CD4-positive, alpha-beta memory T cell (primary cell): ENCODE measurements around the gene RBFOX2. TPM values are rescaled to one million over a fixed set of nuclear protein-coding genes. Genes with fewer than 3 reads are reported as not detected.
A peak's percentile ranks its signal among the peaks of the same experiment; 100 is the strongest.

Experiments
- CTCF ChIA-PET: fragments of 350-600 bp; sonication (Branson Sonifier 250); formaldehyde crosslinking; loops from one replicate; lab custom pipeline; 2021; ENCODE audit warnings: inconsistent platforms; ENCODE audit not compliant: partially characterized antibody; lab: Charles Lee
- POLR2A ChIA-PET: fragments of 350-600 bp; sonication (Branson Sonifier 250); formaldehyde crosslinking; loops from one replicate; lab custom pipeline; 2021; ENCODE audit not compliant: partially characterized antibody; lab: Charles Lee
- DNase-seq, 5 donors: peaks; one replicate each; pipeline versions ENCODE4 v3.0.0 to v3.0.0-alpha.2; 2020 to 2022; ENCODE audit warnings: mixed read lengths in 1 of 5
- H3K27ac ChIP-seq: one replicate; pipeline ENCODE4 v1.7.0; 2013; ENCODE audit warnings: low read depth, low read length
- H3K27me3 ChIP-seq: 2 replicates; pipeline ENCODE4 v1.7.0; 2013; ENCODE audit warnings: mild to moderate bottlenecking, low read length, moderate library complexity; ENCODE audit not compliant: insufficient read depth
- H3K36me3 ChIP-seq: 2 replicates; pipeline ENCODE4 v1.7.0; 2013; ENCODE audit warnings: mild to moderate bottlenecking, low read length, moderate library complexity; ENCODE audit not compliant: insufficient read depth
- H3K4me1 ChIP-seq: 2 replicates; pipeline ENCODE4 v1.7.0; 2013; ENCODE audit warnings: mild to moderate bottlenecking, low read length, moderate library complexity; ENCODE audit not compliant: insufficient read depth
- H3K4me3 ChIP-seq, 2 donors: one replicate each; pipeline ENCODE4 v1.7.0; 2013; ENCODE audit warnings: low read length in 2 of 2, mild to moderate bottlenecking in 1 of 2
- H3K9me3 ChIP-seq, 2 donors: one replicate each; pipeline ENCODE4 v1.7.0; 2013; ENCODE audit warnings: low read length in 2 of 2, control low read depth in 1 of 2; ENCODE audit not compliant: control insufficient read depth in 1 of 2
- H3K27ac Mint-ChIP-seq, 7 donors: one replicate each; pipeline ENCODE4 v1.8.0; 2020 to 2021; ENCODE audit warnings: mixed read lengths in 7 of 7, mild to moderate bottlenecking in 6 of 7, inconsistent platforms in 3 of 7, moderate library complexity in 3 of 7
- H3K27me3 Mint-ChIP-seq, 2 donors: one replicate each; pipeline ENCODE4 v1.8.0; 2020 to 2021; ENCODE audit warnings: mixed read lengths in 2 of 2
- H3K36me3 Mint-ChIP-seq, 2 donors: one replicate each; pipeline ENCODE4 v1.8.0; 2020 to 2021; ENCODE audit warnings: mixed read lengths in 2 of 2, inconsistent platforms in 1 of 2, mild to moderate bottlenecking in 1 of 2
- H3K4me1 Mint-ChIP-seq, 4 donors: one replicate each; pipeline ENCODE4 v1.8.0; 2020 to 2021; ENCODE audit warnings: mixed read lengths in 4 of 4, mild to moderate bottlenecking in 1 of 4
- H3K4me3 Mint-ChIP-seq, 8 donors: one replicate each; pipeline ENCODE4 v1.8.0; 2020 to 2021; ENCODE audit warnings: mixed read lengths in 8 of 8, mild to moderate bottlenecking in 7 of 8, moderate library complexity in 6 of 8, inconsistent platforms in 3 of 8
- H3K9me3 Mint-ChIP-seq, 8 donors: one replicate each; pipeline ENCODE4 v1.8.0; 2020 to 2021; ENCODE audit warnings: mixed read lengths in 8 of 8, mild to moderate bottlenecking in 5 of 8, inconsistent platforms in 3 of 8, moderate library complexity in 1 of 8
- intact Hi-C: fragments of 100-400 bp; cut with micrococcal nuclease; formaldehyde crosslinking; loops from one replicate; pipeline ENCODE4 v1.15.1; 2023
- polyA plus RNA-seq, 2 donors: library from polyadenylated mRNA; unstranded; fragments of 300-500 nt; fragmentation: Illumina TruSeq; gene quantifications; one replicate each; pipeline ENCODE4 v1.2.3, GENCODE V29; 2021
- total RNA-seq, 2 experiments: library from RNA; stranded (reverse); gene quantifications; one replicate each; pipeline ENCODE4 v1.2.3, GENCODE V29; 2021

The RBFOX2 gene
- total and polyA plus RNA-seq, 4 experiments from 2014 or later, result 0.68 to 1.3 (median 1.0) TPM

DNA sequence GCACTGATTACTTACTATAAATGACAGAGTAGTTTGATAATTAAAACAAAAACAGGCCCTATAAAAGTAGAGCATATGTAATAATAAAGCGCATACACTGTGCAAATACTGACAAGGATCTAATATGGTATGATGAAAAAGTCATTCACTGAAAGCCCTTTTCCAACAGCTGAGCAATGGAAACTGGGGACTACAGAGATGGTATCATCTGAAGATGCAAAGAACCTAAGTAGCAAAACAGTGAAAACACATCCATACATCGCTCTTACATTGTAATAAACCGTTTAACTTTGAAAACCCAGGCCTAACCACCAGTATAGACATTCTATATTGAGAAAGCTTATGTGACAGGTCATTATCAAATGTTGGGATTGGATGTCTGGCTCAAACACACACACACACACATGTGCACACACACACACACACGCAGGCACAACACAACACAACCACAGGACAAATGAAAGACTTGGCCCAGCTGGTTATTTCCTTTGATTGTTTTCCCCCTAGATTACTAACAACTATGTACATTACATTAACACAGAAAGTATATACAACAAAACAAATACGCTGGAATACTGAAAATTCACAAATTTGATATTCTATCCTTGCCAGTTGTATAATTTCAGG is 191.4 kb downstream of the RBFOX2 start:
- H3K4me1 Mint-ChIP-seq, result peaks cover 4 to 11% (median 5%) of the 10 kb centered on the region in 4 donors
- Histone ChIP-seq H3K27me3 (no peaks in the 10 kb centered on the region), H3K4me1 (no peaks in the 10 kb centered on the region), H3K9me3 (no peaks in the 10 kb centered on the region), H3K4me3 (no peak overlapping the region), H3K36me3 (no peaks in the 10 kb centered on the region), H3K27ac (no peak overlapping the region)
- no peaks in the 10 kb centered on the region for H3K36me3 Mint-ChIP-seq
- no peak for DNase-seq
- no peak overlapping the region for H3K27ac Mint-ChIP-seq
- CTCF ChIA-PET, result no interaction called here
- no peaks in the 10 kb centered on the region for H3K9me3 Mint-ChIP-seq
- POLR2A ChIA-PET, result interaction anchor here (0.9 kb wide), 1 partner anchor 211 kb away, joined by 3 read pairs; no protein-coding TSS in a partner anchor
- H3K27me3 Mint-ChIP-seq, result peaks cover 8 to 12% of the 10 kb centered on the region in 2 donors
- no peak overlapping the region for H3K4me3 Mint-ChIP-seq
- intact Hi-C loops, result no loop called here

GRCh38 chr22:35835998-35836691 is 192.5 kb downstream of the RBFOX2 start:
- no peak for DNase-seq
- H3K27me3 ChIP-seq, result no peaks in the 10 kb centered on the region
- H3K27ac ChIP-seq, result no peak overlapping the region
- H3K27ac Mint-ChIP-seq, result peak overlapping the region in 2 of 7 donors; percentile 5 to 27
- H3K4me1 ChIP-seq, result no peaks in the 10 kb centered on the region
- intact Hi-C loops, result no loop called here
- H3K4me3 ChIP-seq, result no peak overlapping the region
- CTCF ChIA-PET, result no interaction called here
- peaks cover 4 to 11% (median 5%) of the 10 kb centered on the region in 4 donors for H3K4me1 Mint-ChIP-seq
- peaks cover 8 to 12% of the 10 kb centered on the region in 2 donors for H3K27me3 Mint-ChIP-seq
- H3K36me3 Mint-ChIP-seq, result no peaks in the 10 kb centered on the region
- POLR2A ChIA-PET, result no interaction called here
- no peaks in the 10 kb centered on the region for H3K9me3 ChIP-seq
- no peaks in the 10 kb centered on the region for H3K36me3 ChIP-seq
- no peaks in the 10 kb centered on the region for H3K9me3 Mint-ChIP-seq
- peak overlapping the region in 3 of 8 donors; percentile 3 to 54 (median 9) for H3K4me3 Mint-ChIP-seq

DNA sequence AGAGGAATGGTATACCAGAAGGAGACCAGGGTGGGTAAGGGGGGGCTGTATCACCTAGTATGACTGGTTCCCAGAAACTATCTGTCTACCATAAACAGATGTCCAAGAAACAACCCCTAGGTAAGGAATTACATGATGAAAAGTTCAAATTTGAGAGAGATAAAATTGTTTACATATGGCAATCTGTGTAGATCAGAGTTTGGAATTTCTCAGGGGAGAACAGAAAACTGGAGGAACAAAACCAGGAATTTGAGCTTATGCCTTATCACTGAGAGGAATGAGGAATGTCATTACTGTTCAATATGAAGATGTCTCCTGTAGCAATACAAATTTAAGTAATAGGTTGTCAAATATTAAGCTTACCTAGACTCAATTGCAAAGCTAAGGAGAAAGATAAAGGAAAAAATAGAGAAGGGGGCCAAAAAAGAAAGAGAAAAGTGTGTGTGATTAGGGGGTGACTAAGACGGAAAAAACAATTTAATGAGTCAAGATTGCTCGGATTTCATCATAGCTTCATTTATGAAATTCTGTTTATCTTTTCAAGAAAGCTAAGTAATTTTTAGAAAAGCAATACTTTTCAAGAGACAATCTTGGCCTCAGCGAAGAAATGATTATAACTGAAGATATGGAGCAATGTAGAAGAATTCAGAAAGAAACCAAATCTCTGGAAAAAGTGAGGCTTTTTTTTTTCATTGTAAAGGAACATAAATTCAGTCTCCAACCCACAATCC is 193.2 kb downstream of the RBFOX2 start:
- CTCF ChIA-PET, result no interaction called here
- no peaks in the 10 kb centered on the region for H3K36me3 Mint-ChIP-seq
- Histone ChIP-seq H3K27me3 (no peaks in the 10 kb centered on the region), H3K4me1 (no peaks in the 10 kb centered on the region), H3K27ac (no peak overlapping the region), H3K36me3 (no peaks in the 10 kb centered on the region), H3K9me3 (no peaks in the 10 kb centered on the region), H3K4me3 (no peak overlapping the region)
- POLR2A ChIA-PET, result no interaction called here
- H3K4me3 Mint-ChIP-seq, result no peak overlapping the region
- DNase-seq, result no peak
- H3K4me1 Mint-ChIP-seq, result peaks cover 4 to 11% (median 5%) of the 10 kb centered on the region in 4 donors
- H3K27ac Mint-ChIP-seq, result peak overlapping the region in 1 of 7 donors; percentile 27
- peaks cover 8 to 12% of the 10 kb centered on the region in 2 donors for H3K27me3 Mint-ChIP-seq
- H3K9me3 Mint-ChIP-seq, result no peaks in the 10 kb centered on the region
- intact Hi-C loops, result no loop called here

- H3K4me3 ChIP-seq, result no peak overlapping the region
- Mint-ChIP-seq H3K36me3 (no peaks in the 10 kb centered on the region), H3K9me3 (no peaks in the 10 kb centered on the region), H3K27me3 (peaks cover 7% of the 10 kb centered on the region in 2 donors), H3K4me1 (peaks cover 3 to 11% (median 4%) of the 10 kb centered on the region in 4 donors), H3K4me3 (no peak overlapping the region), H3K27ac (no peak overlapping the region)
- no peaks in the 10 kb centered on the region for H3K4me1 ChIP-seq
- POLR2A ChIA-PET, result no interaction called here
- DNase-seq, result no peak
- H3K27me3 ChIP-seq, result no peaks in the 10 kb centered on the region
- H3K9me3 ChIP-seq, result no peaks in the 10 kb centered on the region
- no peak overlapping the region for H3K27ac ChIP-seq
- H3K36me3 ChIP-seq, result no peaks in the 10 kb centered on the region
- intact Hi-C loops, result no loop called here
- CTCF ChIA-PET, result no interaction called here
Observed at GRCh38 chr22:35834061-35834460, 194.6 kb downstream of the RBFOX2 start.

DNA sequence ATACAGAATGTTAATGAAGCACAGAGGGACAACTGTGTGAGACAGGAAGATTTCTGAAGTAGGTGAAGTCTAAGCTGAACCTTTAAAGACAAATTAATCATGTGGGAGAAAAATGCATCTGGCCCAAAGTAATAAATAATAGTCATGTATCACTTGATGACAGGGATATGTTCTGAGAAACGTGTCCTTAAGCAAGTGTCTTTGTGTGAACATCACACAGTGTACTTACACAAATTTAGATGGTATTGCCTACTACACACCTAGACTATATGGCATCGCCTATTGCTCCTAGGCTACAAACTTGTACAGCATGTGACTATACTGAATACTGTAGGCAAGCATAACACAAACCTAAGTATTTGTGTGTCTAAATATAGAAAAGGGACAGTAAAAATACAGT is 198.3 kb downstream of the RBFOX2 start:
- intact Hi-C loops, result no loop called here
- ChIA-PET POLR2A (no interaction called here), CTCF (no interaction called here)

GRCh38 chr22:35824256-35824655 is 204.4 kb downstream of the RBFOX2 start:
- Mint-ChIP-seq H3K9me3 (no peaks in the 10 kb centered on the region), H3K4me1 (peaks cover 0 to 4% (median 3%) of the 10 kb centered on the region in 4 donors), H3K36me3 (no peaks in the 10 kb centered on the region), H3K27me3 (peaks cover 6% of the 10 kb centered on the region in 2 donors), H3K27ac (no peak overlapping the region), H3K4me3 (no peak overlapping the region)
- DNase-seq, result no peak
- ChIA-PET CTCF (no interaction called here), POLR2A (no interaction called here)
- Histone ChIP-seq H3K4me3 (no peak overlapping the region), H3K27me3 (no peaks in the 10 kb centered on the region), H3K9me3 (no peaks in the 10 kb centered on the region), H3K27ac (no peak overlapping the region), H3K4me1 (no peaks in the 10 kb centered on the region), H3K36me3 (no peaks in the 10 kb centered on the region)
- intact Hi-C loops, result no loop called here

More for the DNA sequence above, 198.3 kb downstream of the RBFOX2 start:
- Histone ChIP-seq H3K4me3 (no peak overlapping the region), H3K27ac (no peak overlapping the region), H3K27me3 (no peaks in the 10 kb centered on the region), H3K36me3 (no peaks in the 10 kb centered on the region), H3K4me1 (no peaks in the 10 kb centered on the region), H3K9me3 (no peaks in the 10 kb centered on the region)
- H3K27ac Mint-ChIP-seq, result no peak overlapping the region
- peaks cover 0 to under 1% (median under 1%) of the 10 kb centered on the region in 4 donors for H3K4me1 Mint-ChIP-seq
- no peak for DNase-seq
- H3K4me3 Mint-ChIP-seq, result no peak overlapping the region
- H3K9me3 Mint-ChIP-seq, result no peaks in the 10 kb centered on the region
- H3K27me3 Mint-ChIP-seq, result peaks cover 3 to 7% of the 10 kb centered on the region in 2 donors
- no peaks in the 10 kb centered on the region for H3K36me3 Mint-ChIP-seq

DNA sequence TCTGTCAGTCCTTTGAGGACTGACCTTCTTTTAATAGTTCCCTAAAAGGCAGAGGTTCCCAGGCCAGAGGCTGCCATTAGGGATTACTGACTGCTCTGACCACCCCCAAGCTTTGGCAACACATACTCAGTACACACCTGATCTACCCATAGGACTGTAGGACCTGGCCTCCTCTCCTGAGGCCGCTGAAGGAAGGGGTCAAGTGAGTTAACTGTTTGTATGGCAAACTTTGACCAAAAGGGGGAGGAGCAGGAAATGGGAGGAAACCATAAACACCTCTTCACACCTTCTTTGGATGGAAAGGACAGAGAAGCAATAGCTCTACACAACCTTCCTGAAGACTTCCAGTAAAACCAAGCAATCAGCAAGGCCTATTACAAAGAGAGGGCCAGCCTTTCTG is 207.0 kb downstream of the RBFOX2 start:
- no peaks in the 10 kb centered on the region for H3K9me3 Mint-ChIP-seq
- Histone ChIP-seq H3K9me3 (no peaks in the 10 kb centered on the region), H3K27me3 (no peaks in the 10 kb centered on the region), H3K4me3 (no peak overlapping the region), H3K4me1 (no peaks in the 10 kb centered on the region), H3K36me3 (no peaks in the 10 kb centered on the region), H3K27ac (no peak overlapping the region)
- ChIA-PET CTCF (no interaction called here), POLR2A (no interaction called here)
- no peaks in the 10 kb centered on the region for H3K36me3 Mint-ChIP-seq
- H3K4me1 Mint-ChIP-seq, result peaks cover 0 to 4% (median 3%) of the 10 kb centered on the region in 4 donors
- no peak overlapping the region for H3K4me3 Mint-ChIP-seq
- peaks cover 3 to 6% of the 10 kb centered on the region in 2 donors for H3K27me3 Mint-ChIP-seq
- H3K27ac Mint-ChIP-seq, result no peak overlapping the region
- intact Hi-C loops, result no loop called here
- no peak for DNase-seq
